ENCODE measurements around the gene CCNL2.

- TF ChIP-seq EZH2 (IDR thresholded peaks at IDR 0.05; ENCODE audit: borderline replicate concordance, insufficient read depth, low read depth, low read length, poor library complexity, severe bottlenecking) (no peak), CTCF (IDR thresholded peaks at IDR 0.05) (peak; percentile 91)
Observed at GRCh38 chr1:1371746-1372711, 27.1 kb downstream of the CCNL2 start.
